Ectodermal cell (in vitro differentiated cells): ENCODE measurements around the gene CARS2.
"Not testable (repeated sequence)": the region's sequence is repeated elsewhere in the genome, so short reads cannot be mapped to it uniquely, and the experiment has no call there.

Experiments used
- H3K27ac ChIP-seq: 2 replicates; pipeline ENCODE4 v1.7.0; 2013; ENCODE audit warnings: mild to moderate bottlenecking, low read depth, low read length; ENCODE audit not compliant: insufficient read depth, poor library complexity, severe bottlenecking
- H3K27me3 ChIP-seq: 2 replicates; pipeline ENCODE4 v1.7.0; 2013; ENCODE audit warnings: mild to moderate bottlenecking, low read length; ENCODE audit not compliant: insufficient read depth, control insufficient read depth, poor library complexity, severe bottlenecking
- H3K36me3 ChIP-seq: one replicate; pipeline ENCODE4 v1.7.0; 2013; ENCODE audit warnings: low read length; ENCODE audit not compliant: control insufficient read depth, insufficient read depth
- H3K4me1 ChIP-seq: one replicate; pipeline ENCODE4 v1.7.0; 2013; ENCODE audit warnings: low read length; ENCODE audit not compliant: control insufficient read depth, insufficient read depth
- H3K4me3 ChIP-seq: 2 replicates; pipeline ENCODE4 v1.7.0; 2013; ENCODE audit warnings: low read depth, low read length, control low read depth; ENCODE audit not compliant: insufficient read depth
- H3K9me3 ChIP-seq: 2 replicates; pipeline ENCODE4 v1.7.0; 2013; ENCODE audit warnings: mild to moderate bottlenecking, low read length, moderate library complexity; ENCODE audit not compliant: control insufficient read depth
- WGBS, 2 experiments: methylation state at CpG; one replicate each; pipeline ENCODE4 v1.1.7; 2013; ENCODE audit warnings: missing lambda C conversion rate in 2 of 2; 5-methylcytosine and 5-hydroxymethylcytosine counted together

CARS2 gene

GRCh38 chr13:110697842-110698241 is 8.1 kb downstream of the CARS2 start:
- peaks cover 32% of the 10 kb centered on the region for H3K36me3 ChIP-seq
- peaks cover 1% of the 10 kb centered on the region for H3K4me1 ChIP-seq
- no peaks in the 10 kb centered on the region for H3K9me3 ChIP-seq
- no peak overlapping the region for H3K4me3 ChIP-seq
- H3K27me3 ChIP-seq, result no peaks in the 10 kb centered on the region
- H3K27ac ChIP-seq, result no peak overlapping the region
- 76 to 83% methylated on average over 3 of the region's 4 CpGs for WGBS, 2 experiments

GRCh38 chr13:110696776-110697175 is 9.1 kb downstream of the CARS2 start:
- Histone ChIP-seq H3K4me3 (no peak overlapping the region), H3K36me3 (peaks cover 32% of the 10 kb centered on the region), H3K27me3 (no peaks in the 10 kb centered on the region), H3K4me1 (no peaks in the 10 kb centered on the region), H3K27ac (no peak overlapping the region), H3K9me3 (no peaks in the 10 kb centered on the region)
- 93 to 94% methylated on average over 10 of the region's 10 CpGs for WGBS, 2 experiments

GRCh38 chr13:110695774-110696173 is 10.1 kb downstream of the CARS2 start:
- not testable (repeated sequence) for H3K27ac ChIP-seq, H3K4me3 ChIP-seq, H3K9me3 ChIP-seq, H3K4me1 ChIP-seq, H3K27me3 ChIP-seq
- WGBS, 2 experiments, result 94 to 95% methylated on average over 7 of the region's 7 CpGs
- H3K36me3 ChIP-seq, result peaks cover 26% of the 10 kb centered on the region

GRCh38 chr13:110690516-110690915 is 15.4 kb downstream of the CARS2 start:
- H3K27ac ChIP-seq, result no peak overlapping the region
- H3K27me3 ChIP-seq, result no peaks in the 10 kb centered on the region
- WGBS, 2 experiments, result 95% methylated on average over 8 of the region's 8 CpGs
- H3K4me1 ChIP-seq, result no peaks in the 10 kb centered on the region
- no peaks in the 10 kb centered on the region for H3K9me3 ChIP-seq
- H3K4me3 ChIP-seq, result no peak overlapping the region
- no peaks in the 10 kb centered on the region for H3K36me3 ChIP-seq

- Histone ChIP-seq H3K36me3 (no peaks in the 10 kb centered on the region), H3K4me1 (no peaks in the 10 kb centered on the region), H3K27ac (no peak overlapping the region), H3K4me3 (no peak overlapping the region), H3K9me3 (no peaks in the 10 kb centered on the region), H3K27me3 (no peaks in the 10 kb centered on the region)
- 89 to 91% methylated on average over 12 of the region's 12 CpGs for WGBS, 2 experiments
Measured at GRCh38 chr13:110689711-110690110, 16.2 kb downstream of the CARS2 start.

GRCh38 chr13:110689041-110689440 is 16.9 kb downstream of the CARS2 start:
- H3K36me3 ChIP-seq, result peaks cover 1% of the 10 kb centered on the region
- no peaks in the 10 kb centered on the region for H3K9me3 ChIP-seq
- H3K4me3 ChIP-seq, result no peak overlapping the region

GRCh38 chr13:110687736-110688135 is 18.2 kb downstream of the CARS2 start:
- Histone ChIP-seq H3K36me3 (peaks cover 7% of the 10 kb centered on the region), H3K4me1 (no peaks in the 10 kb centered on the region), H3K27ac (no peak overlapping the region), H3K27me3 (no peaks in the 10 kb centered on the region), H3K4me3 (no peak overlapping the region), H3K9me3 (no peaks in the 10 kb centered on the region)
- 97% methylated on average over 16 of the region's 16 CpGs for WGBS, 2 experiments

More at GRCh38 chr13:110689041-110689440, 16.9 kb downstream of the CARS2 start:
- no peaks in the 10 kb centered on the region for H3K27me3 ChIP-seq
- H3K27ac ChIP-seq, result no peak overlapping the region
- WGBS, 2 experiments, result 95% methylated on average over 9 of the region's 9 CpGs
- H3K4me1 ChIP-seq, result no peaks in the 10 kb centered on the region

GRCh38 chr13:110685305-110686020 is 20.5 kb downstream of the CARS2 start:
- Histone ChIP-seq H3K4me3 (no peak overlapping the region), H3K9me3 (no peaks in the 10 kb centered on the region), H3K27ac (no peak overlapping the region), H3K36me3 (peaks cover 14% of the 10 kb centered on the region), H3K27me3 (no peaks in the 10 kb centered on the region), H3K4me1 (no peaks in the 10 kb centered on the region)
- 96 to 97% methylated on average over 11 of the region's 11 CpGs for WGBS, 2 experiments

- Histone ChIP-seq H3K27ac (no peak overlapping the region), H3K27me3 (no peaks in the 10 kb centered on the region), H3K9me3 (no peaks in the 10 kb centered on the region), H3K4me1 (no peaks in the 10 kb centered on the region), H3K4me3 (no peak overlapping the region), H3K36me3 (peaks cover 14% of the 10 kb centered on the region)
- WGBS, 2 experiments, result 92 to 95% methylated on average over 8 of the region's 8 CpGs
Measured at GRCh38 chr13:110684388-110685056, 21.4 kb downstream of the CARS2 start.

GRCh38 chr13:110683921-110684320 is 22.0 kb downstream of the CARS2 start:
- Histone ChIP-seq H3K27me3 (no peaks in the 10 kb centered on the region), H3K36me3 (peaks cover 14% of the 10 kb centered on the region)
- WGBS, 2 experiments, result 93 to 96% methylated on average over 5 of the region's 5 CpGs

More at GRCh38 chr13:110683921-110684320, 22.0 kb downstream of the CARS2 start:
- H3K9me3 ChIP-seq, result no peaks in the 10 kb centered on the region
- H3K4me1 ChIP-seq, result no peaks in the 10 kb centered on the region
- H3K4me3 ChIP-seq, result no peak overlapping the region
- H3K27ac ChIP-seq, result no peak overlapping the region
